ENCODE measurements around the gene NOL12. TPM values are rescaled to one million over a fixed set of nuclear protein-coding genes. Genes with fewer than 3 reads are reported as not detected.

Gene NOL12
- total RNA-seq, 1 donor from 2014 or later: 23.7 TPM

- peaks cover 14% of the 10 kb centered on the region for H3K4me1 Mint-ChIP-seq
- Histone ChIP-seq H3F3A (ENCODE audit: low read depth) (no peaks in the 10 kb centered on the region), H3K27ac (no peak overlapping the region), H3K36me3 (no peaks in the 10 kb centered on the region), H4K20me1 (ENCODE audit: low read depth) (no peaks in the 10 kb centered on the region), H3K4me1 (no peaks in the 10 kb centered on the region), H3K27me3 (no peaks in the 10 kb centered on the region), H3K4me3 (no peak overlapping the region), H3K9ac (no peak overlapping the region), H2AFZ (replicated peaks) (no peak overlapping the region), H3K4me2 (no peak overlapping the region), H3K9me3 (ENCODE audit: low read depth) (no peaks in the 10 kb centered on the region), H3K79me2 (ENCODE audit: low read depth) (peaks cover 12% of the 10 kb centered on the region)
- DNase-seq (ENCODE audit: low spot score): no peak
- TF ChIP-seq CTCF (IDR thresholded peaks at IDR 0.05) (no peak), EZH2phosphoT487 (IDR thresholded peaks at IDR 0.05) (no peak), EZH2 (IDR thresholded peaks at IDR 0.05) (no peak)
- H3K27ac Mint-ChIP-seq: no peak overlapping the region
- peak overlapping the region; percentile 97 for H3K4me3 Mint-ChIP-seq
- H3K27me3 Mint-ChIP-seq (ENCODE audit: insufficient read depth, low read depth): no peaks in the 10 kb centered on the region
- no peaks in the 10 kb centered on the region for H3K36me3 Mint-ChIP-seq
- no peaks in the 10 kb centered on the region for H3K9me3 Mint-ChIP-seq
Measured at GRCh38 chr22:37684803-37685615, 1.1 kb upstream of the NOL12 start.

GRCh38 chr22:37690407-37690806 is 4.3 kb downstream of the NOL12 start:
- Mint-ChIP-seq H3K27me3 (ENCODE audit: insufficient read depth, low read depth) (peaks cover 3% of the 10 kb centered on the region), H3K9me3 (no peaks in the 10 kb centered on the region), H3K27ac (no peak overlapping the region), H3K4me1 (peaks cover 12% of the 10 kb centered on the region), H3K36me3 (peaks cover 8% of the 10 kb centered on the region), H3K4me3 (no peak overlapping the region)
- no peak overlapping the region for H3K27ac ChIP-seq
- H3K27me3 ChIP-seq: no peaks in the 10 kb centered on the region
- no peak overlapping the region for H2AFZ ChIP-seq (replicated peaks)
- H3K79me2 ChIP-seq (ENCODE audit: low read depth): peaks cover 12% of the 10 kb centered on the region
- H3K9ac ChIP-seq: no peak overlapping the region
- peaks cover 2% of the 10 kb centered on the region for H3F3A ChIP-seq (ENCODE audit: low read depth)
- no peak for DNase-seq (ENCODE audit: low spot score)
- TF ChIP-seq EZH2 (IDR thresholded peaks at IDR 0.05): no peak
- TF ChIP-seq CTCF (IDR thresholded peaks at IDR 0.05): no peak
- TF ChIP-seq EZH2phosphoT487 (IDR thresholded peaks at IDR 0.05): no peak
- no peak overlapping the region for H3K4me3 ChIP-seq
- no peaks in the 10 kb centered on the region for H4K20me1 ChIP-seq (ENCODE audit: low read depth)
- H3K9me3 ChIP-seq (ENCODE audit: low read depth): no peaks in the 10 kb centered on the region
- no peak overlapping the region for H3K4me2 ChIP-seq
- no peaks in the 10 kb centered on the region for H3K36me3 ChIP-seq
- no peaks in the 10 kb centered on the region for H3K4me1 ChIP-seq

- Histone ChIP-seq H3K27me3 (no peaks in the 10 kb centered on the region), H3K4me2 (no peak overlapping the region), H4K20me1 (ENCODE audit: low read depth) (no peaks in the 10 kb centered on the region), H3F3A (ENCODE audit: low read depth) (peaks cover 8% of the 10 kb centered on the region), H3K4me1 (no peaks in the 10 kb centered on the region), H3K9ac (no peak overlapping the region), H3K4me3 (no peak overlapping the region), H3K79me2 (ENCODE audit: low read depth) (peaks cover 12% of the 10 kb centered on the region), H2AFZ (replicated peaks) (no peak overlapping the region), H3K27ac (no peak overlapping the region), H3K9me3 (ENCODE audit: low read depth) (no peaks in the 10 kb centered on the region), H3K36me3 (no peaks in the 10 kb centered on the region)
- H3K4me1 Mint-ChIP-seq: peaks cover 15% of the 10 kb centered on the region
- H3K27ac Mint-ChIP-seq: no peak overlapping the region
- no peak for DNase-seq (ENCODE audit: low spot score)
- H3K9me3 Mint-ChIP-seq: no peaks in the 10 kb centered on the region
- no peak for TF ChIP-seq CTCF (IDR thresholded peaks at IDR 0.05)
- TF ChIP-seq EZH2phosphoT487 (IDR thresholded peaks at IDR 0.05): no peak
- no peak for TF ChIP-seq EZH2 (IDR thresholded peaks at IDR 0.05)
- peaks cover 8% of the 10 kb centered on the region for H3K36me3 Mint-ChIP-seq
- H3K4me3 Mint-ChIP-seq: peak overlapping the region; percentile 24
- peaks cover 3% of the 10 kb centered on the region for H3K27me3 Mint-ChIP-seq (ENCODE audit: insufficient read depth, low read depth)
Measured at GRCh38 chr22:37690901-37691504, 4.9 kb downstream of the NOL12 start.

Data from neural progenitor cell (in vitro differentiated cells).